H1 (cell line): ENCODE measurements around the gene AAMP. TPM values are rescaled to one million over a fixed set of nuclear protein-coding genes. Genes with fewer than 3 reads are reported as not detected.
A peak's percentile ranks its signal among the peaks of the same experiment; 100 is the strongest.

Experiments
- CTCF ChIA-PET: fragments of 300-600 bp; sonication (Branson Sonifier 250); formaldehyde crosslinking; loops from one replicate; lab custom pipeline; 2021; ENCODE audit not compliant: partially characterized antibody; lab: Charles Lee
- POLR2A ChIA-PET: fragments of 300-600 bp; sonication (Branson Sonifier 250); formaldehyde crosslinking; loops from one replicate; lab custom pipeline; 2021; ENCODE audit warnings: inconsistent platforms; ENCODE audit not compliant: partially characterized antibody; lab: Charles Lee
- DNase-seq, 2 experiments: peaks; one replicate each; pipeline versions ENCODE4 v3.0.0 to v3.0.0-alpha.2; 2010 to 2022; ENCODE audit warnings: low spot score in 2 of 2, low read depth in 1 of 2, mixed read lengths in 1 of 2
- FAIRE-seq: peaks from 2 replicates; lab custom pipeline; 2011; peaks lifted over from hg19 to GRCh38; lab: Jason Lieb, UNC
- H2AFZ ChIP-seq: 2 replicates; pipeline ENCODE4 v1.8.1; 2012; ENCODE audit warnings: low read length, inconsistent platforms
- H2AK5ac ChIP-seq: 2 replicates; pipeline ENCODE4 v1.6.1; 2013; ENCODE audit warnings: low read depth, low read length
- H2BK120ac ChIP-seq: replicated peaks from 2 replicates; pipeline ENCODE3; 2013; ENCODE audit warnings: low read depth, low read length, inconsistent platforms
- H2BK12ac ChIP-seq: 2 replicates; pipeline ENCODE4 v1.6.1; 2013; ENCODE audit warnings: low read depth, low read length
- H2BK15ac ChIP-seq: 2 replicates; pipeline ENCODE4 v1.6.1; 2013; ENCODE audit warnings: low read length
- H2BK20ac ChIP-seq: 2 replicates; pipeline ENCODE4 v1.6.1; 2013; ENCODE audit warnings: low read length
- H2BK5ac ChIP-seq: 2 replicates; pipeline ENCODE4 v1.6.1; 2013; ENCODE audit warnings: low read depth, low read length
- H3K14ac ChIP-seq: 2 replicates; pipeline ENCODE4 v1.6.1; 2013; ENCODE audit warnings: inconsistent platforms; ENCODE audit not compliant: insufficient read length
- H3K18ac ChIP-seq: 2 replicates; pipeline ENCODE4 v1.6.1; 2013; ENCODE audit warnings: low read length; ENCODE audit errors: extremely low read depth
- H3K23ac ChIP-seq: 2 replicates; pipeline ENCODE4 v1.6.1; 2013; ENCODE audit warnings: inconsistent platforms; ENCODE audit not compliant: insufficient read length
- H3K23me2 ChIP-seq: 2 replicates; pipeline ENCODE4 v1.6.1; 2013; ENCODE audit warnings: low read depth, low read length
- H3K27ac ChIP-seq: 2 replicates; pipeline ENCODE4 v1.6.1; 2011; ENCODE audit warnings: low read depth, low read length, inconsistent platforms
- H3K27me3 ChIP-seq, 4 experiments: replicated peaks in 1 of 4; 1 replicate in 1 of 4; 2 replicates in 3 of 4; pipeline versions ENCODE4 v1.6.1 to v1.8.1; 2011 to 2013; ENCODE audit warnings: low read length in 3 of 4, mild to moderate bottlenecking in 3 of 4, inconsistent platforms in 2 of 4, mixed read lengths in 2 of 4, moderate library complexity in 1 of 4; ENCODE audit not compliant: control insufficient read depth in 3 of 4, insufficient read depth in 3 of 4; ENCODE audit errors: extremely low read depth in 1 of 4
- H3K36me3 ChIP-seq, 4 experiments: 2 replicates each; pipeline versions ENCODE4 v1.6.1 to v1.8.1; 2011 to 2013; ENCODE audit warnings: mild to moderate bottlenecking in 4 of 4, low read length in 3 of 4, moderate library complexity in 2 of 4, control low read depth in 1 of 4, inconsistent platforms in 1 of 4; ENCODE audit not compliant: insufficient read depth in 4 of 4, control insufficient read depth in 2 of 4
- H3K4ac ChIP-seq: replicated peaks from 2 replicates; pipeline ENCODE3; 2013; ENCODE audit warnings: low read length, low read depth, mixed read lengths, inconsistent platforms; ENCODE audit not compliant: insufficient read length
- H3K4me1 ChIP-seq, 4 experiments: replicated peaks in 1 of 4; 1 replicate in 1 of 4; 2 replicates in 3 of 4; pipeline versions ENCODE4 v1.6.1 to v1.8.1; 2011 to 2013; ENCODE audit warnings: low read length in 3 of 4, inconsistent platforms in 2 of 4, mixed read lengths in 1 of 4; ENCODE audit not compliant: insufficient read depth in 4 of 4, control insufficient read depth in 3 of 4
- H3K4me2 ChIP-seq, 2 experiments: 2 replicates each; pipeline versions ENCODE4 v1.6.1 to v1.8.1; 2011 to 2013; ENCODE audit warnings: low read depth in 2 of 2, low read length in 2 of 2, control low read depth in 1 of 2, inconsistent platforms in 1 of 2, mild to moderate bottlenecking in 1 of 2; ENCODE audit not compliant: insufficient read depth in 1 of 2
- H3K4me3 ChIP-seq, 4 experiments: fragments of 200-600, 300-600 bp in 1 of 4; sonication (generic), shearing (Covaris generic), sonication (Bioruptor Twin) in 1 of 4; 2 replicates each; pipeline versions ENCODE4 v1.5.1 to v1.8.1; 2011 to 2016; ENCODE audit warnings: low read length in 4 of 4, low read depth in 3 of 4, control low read depth in 2 of 4, inconsistent platforms in 2 of 4, mild to moderate bottlenecking in 2 of 4, mixed read lengths in 1 of 4, moderate library complexity in 1 of 4; ENCODE audit not compliant: insufficient read depth in 2 of 4; ENCODE audit errors: extremely low read depth in 1 of 4
- H3K56ac ChIP-seq: replicated peaks from 2 replicates; pipeline ENCODE3; 2013; ENCODE audit warnings: low read depth, mild to moderate bottlenecking, mixed read lengths, low read length, inconsistent platforms; ENCODE audit not compliant: insufficient read length
- H3K79me1 ChIP-seq: 2 replicates; pipeline ENCODE4 v1.6.1; 2013; ENCODE audit warnings: low read depth, low read length, control low read depth
- H3K79me2 ChIP-seq, 2 experiments: 2 replicates each; pipeline versions ENCODE4 v1.6.1 to v1.8.1; 2012 to 2013; ENCODE audit warnings: low read length in 2 of 2, mild to moderate bottlenecking in 2 of 2, inconsistent platforms in 1 of 2; ENCODE audit not compliant: insufficient read depth in 2 of 2, control insufficient read depth in 1 of 2
- H3K9ac ChIP-seq, 4 experiments: replicated peaks in 1 of 4; 1 replicate in 1 of 4; 2 replicates in 3 of 4; pipeline versions ENCODE4 v1.6.1 to v1.8.1; 2011 to 2013; ENCODE audit warnings: low read depth in 3 of 4, low read length in 3 of 4, control low read depth in 2 of 4, mild to moderate bottlenecking in 2 of 4, moderate library complexity in 2 of 4, inconsistent platforms in 1 of 4; ENCODE audit errors: extremely low read depth in 1 of 4
- H3K9me3 ChIP-seq, 2 experiments: 2 replicates each; pipeline versions ENCODE4 v1.6.1 to v1.8.1; 2012 to 2013; ENCODE audit warnings: mild to moderate bottlenecking in 2 of 2, moderate library complexity in 2 of 2, control low read depth in 1 of 2, inconsistent platforms in 1 of 2, low read depth in 1 of 2, low read length in 1 of 2, mixed read lengths in 1 of 2; ENCODE audit not compliant: insufficient read depth in 2 of 2
- H4K20me1 ChIP-seq, 2 experiments: replicated peaks in 1 of 2; 2 replicates each; pipeline versions ENCODE3 to v1.8.1; 2011 to 2013; ENCODE audit warnings: inconsistent platforms in 2 of 2, low read length in 2 of 2, mild to moderate bottlenecking in 1 of 2; ENCODE audit not compliant: insufficient read depth in 2 of 2, control insufficient read depth in 1 of 2
- H4K5ac ChIP-seq: 2 replicates; pipeline ENCODE4 v1.6.1; 2013; ENCODE audit warnings: low read length, low read depth, mixed read lengths, inconsistent platforms; ENCODE audit not compliant: insufficient read length
- H4K8ac ChIP-seq: 2 replicates; pipeline ENCODE4 v1.8.0; 2013; ENCODE audit warnings: mild to moderate bottlenecking, moderate library complexity, low read length, inconsistent platforms; ENCODE audit not compliant: insufficient read depth; ENCODE audit errors: extremely low read depth
- H4K91ac ChIP-seq: replicated peaks from 2 replicates; pipeline ENCODE3; 2013; ENCODE audit warnings: low read length, mixed read lengths, inconsistent platforms; ENCODE audit not compliant: insufficient read length
- BACH1 ChIP-seq: IDR thresholded peaks from 2 replicates; pipeline ENCODE4 v1.6.1; 2012; ENCODE audit warnings: low read length, improper control_type of control experiment
- CTBP2 ChIP-seq: IDR thresholded peaks from 2 replicates; pipeline ENCODE4 v1.7.0; 2011; ENCODE audit warnings: borderline replicate concordance, mild to moderate bottlenecking, moderate library complexity, mixed read lengths, low read length; ENCODE audit not compliant: insufficient read depth, insufficient read length
- GABPA ChIP-seq: IDR thresholded peaks from 2 replicates; pipeline ENCODE4 v1.6.1; 2011; ENCODE audit warnings: mild to moderate bottlenecking, low read length, moderate library complexity, borderline replicate concordance; ENCODE audit not compliant: insufficient read depth
- PHF8 ChIP-seq: fragments of 200-600 bp; sonication (generic); conservative IDR thresholded peaks from 2 replicates; pipeline ENCODE4 v1.7.1; 2012; ENCODE audit warnings: low read depth, mild to moderate bottlenecking, inconsistent platforms, low read length, moderate library complexity
- SIN3A ChIP-seq, 2 experiments: IDR thresholded peaks in 1 of 2; conservative IDR thresholded peaks in 1 of 2; 2 replicates each; pipeline ENCODE4 v1.6.1; 2011 to 2012; ENCODE audit warnings: low read length in 2 of 2, improper control_type of control experiment in 1 of 2, low read depth in 1 of 2, mild to moderate bottlenecking in 1 of 2
- SIX5 ChIP-seq: IDR thresholded peaks from 2 replicates; pipeline ENCODE4 v1.6.1; 2011; ENCODE audit warnings: mild to moderate bottlenecking, low read depth, low read length
- WGBS, 2 experiments: shearing (Covaris generic) in 1 of 2; methylation state at CpG; one replicate each; pipeline versions ENCODE4 v1.1.6 to v1.1.7; 2013 to 2015; ENCODE audit warnings: low lambda C conversion rate in 2 of 2, mixed read lengths in 2 of 2, inconsistent platforms in 1 of 2, low coverage in 1 of 2, missing lambda C conversion rate in 1 of 2; ENCODE audit not compliant: insufficient replicate concordance in 2 of 2, insufficient coverage in 1 of 2, insufficient read length in 1 of 2; ENCODE audit errors: extremely low coverage in 1 of 2, missing lambda C conversion rate in 1 of 2; 5-methylcytosine and 5-hydroxymethylcytosine counted together
- polyA plus RNA-seq, 7 experiments: library from polyadenylated mRNA; depleted of rRNA in 3 of 7; stranded (reverse) in 5 of 7; unstranded in 2 of 7; fragments of >200 nt in 5 of 7; fragments of 200-250 nt in 2 of 7; gene quantifications; 1 replicate in 5 of 7; 2 replicates in 1 of 7; 4 replicates in 1 of 7; pipeline versions ENCODE4 v1.2.1 to v1.2.3, GENCODE V29; 2011 to 2013; ENCODE audit warnings: missing spikeins in 2 of 7, mixed read lengths in 2 of 7
- total RNA-seq: library from RNA; stranded (reverse); fragmentation: NEBNext Ultra II Directional; extraction: Animal tissue kit (Norgen Biotek cat#: 25700); gene quantifications from 2 replicates; pipeline ENCODE4 v1.2.1, GENCODE V29; 2021
- TF ChIP-seq, protein P1 (sequence below): IDR thresholded peaks from 2 replicates; pipeline ENCODE4 v1.6.1; 2011; ENCODE audit warnings: low read length, improper control_type of control experiment

The AAMP gene
- total and polyA plus RNA-seq, 2 of the 8 experiments (the other 6 are each of a cell fraction or from before 2014, with no cell fraction given) = 119 to 125 TPM

- Histone ChIP-seq H3K9me3 (no peaks in the 10 kb centered on the region), H3K27me3 (no peaks in the 10 kb centered on the region), H3K23me2 (peaks cover 2% of the 10 kb centered on the region; the same call in 1 of the 2 replicates), H3K4me2 (peak overlapping the region; percentile 22 to 92; a peak in 2 of 4 replicates), H3K18ac (no peak overlapping the region), H2BK5ac (no peak overlapping the region), H2AK5ac (0 out of 2 replicates have a peak overlapping the region, but pooled peaks have one; percentile 75), H4K8ac (no peak overlapping the region), H3K4ac (no peak overlapping the region), H4K20me1 (peaks cover 7 to 14% of the 10 kb centered on the region in 2 experiments), H2BK15ac (no peak overlapping the region), H3K14ac (no peak overlapping the region), H2AFZ (no peak overlapping the region), H3K9ac (no peak overlapping the region), H3K56ac (no peak overlapping the region), H3K79me2 (peaks cover 44 to 74% of the 10 kb centered on the region in 2 experiments), H2BK12ac (no peak overlapping the region), H3K23ac (no peak overlapping the region), H3K79me1 (peaks cover 14% of the 10 kb centered on the region; the same call in 1 of the 2 replicates), H3K36me3 (peaks cover 0 to 14% (median under 1%) of the 10 kb centered on the region in 4 experiments; a peak in 4 of 8 replicates), H2BK120ac (no peak overlapping the region), H3K4me3 (no peak overlapping the region), H3K27ac (no peak overlapping the region), H3K4me1 (peaks cover 0 to 10% (median 3%) of the 10 kb centered on the region in 4 experiments; a peak in 3 of 7 replicates), H4K5ac (no peak overlapping the region), H2BK20ac (no peak overlapping the region), H4K91ac (no peak overlapping the region)
- DNase-seq = no peak
- ChIA-PET POLR2A (interaction anchor here (0.8 to 1.2 kb wide), 3 partner anchors 10 to 41 kb away, joined by 3 to 4 read pairs (median 3); no protein-coding TSS in a partner anchor), CTCF (interaction anchor here (0.6 to 2.1 kb wide), 5 partner anchors 10 to 1150 kb away, joined by 3 to 14 read pairs (median 4); no protein-coding TSS in a partner anchor)
- WGBS, 2 experiments = 100% methylated on average over 2 of the region's 2 CpGs; no CpG with 5 or more reads in 1 of the 2 experiments
- no peak for TF ChIP-seq SIX5
- TF ChIP-seq PHF8 = no peak
- no peak for TF ChIP-seq SIN3A (conservative IDR thresholded peaks at IDR 0.05 in 1 of 2, IDR thresholded peaks at IDR 0.05 in 1 of 2; ENCODE audit: low read depth in 1 of 2, low read length in 2 of 2)
- no peak for TF ChIP-seq CTBP2
- TF ChIP-seq BACH1 = no peak
- TF ChIP-seq GABPA = no peak
- TF ChIP-seq, protein P1, sequence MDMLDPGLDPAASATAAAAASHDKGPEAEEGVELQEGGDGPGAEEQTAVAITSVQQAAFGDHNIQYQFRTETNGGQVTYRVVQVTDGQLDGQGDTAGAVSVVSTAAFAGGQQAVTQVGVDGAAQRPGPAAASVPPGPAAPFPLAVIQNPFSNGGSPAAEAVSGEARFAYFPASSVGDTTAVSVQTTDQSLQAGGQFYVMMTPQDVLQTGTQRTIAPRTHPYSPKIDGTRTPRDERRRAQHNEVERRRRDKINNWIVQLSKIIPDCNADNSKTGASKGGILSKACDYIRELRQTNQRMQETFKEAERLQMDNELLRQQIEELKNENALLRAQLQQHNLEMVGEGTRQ = no peak
- no peak for FAIRE-seq
Measured at GRCh38 chr2:218219934-218220333, 50.0 kb downstream of the AAMP start.
